Cerebellar cortex (tissue), 1 donor: ENCODE results near the gene FBXO31.

ENCODE experiments used
- DNase-seq: peaks from one replicate; pipeline ENCODE4 v3.0.0-alpha.2; 2015; ENCODE audit warnings: low spot score

The FBXO31 gene

DNA sequence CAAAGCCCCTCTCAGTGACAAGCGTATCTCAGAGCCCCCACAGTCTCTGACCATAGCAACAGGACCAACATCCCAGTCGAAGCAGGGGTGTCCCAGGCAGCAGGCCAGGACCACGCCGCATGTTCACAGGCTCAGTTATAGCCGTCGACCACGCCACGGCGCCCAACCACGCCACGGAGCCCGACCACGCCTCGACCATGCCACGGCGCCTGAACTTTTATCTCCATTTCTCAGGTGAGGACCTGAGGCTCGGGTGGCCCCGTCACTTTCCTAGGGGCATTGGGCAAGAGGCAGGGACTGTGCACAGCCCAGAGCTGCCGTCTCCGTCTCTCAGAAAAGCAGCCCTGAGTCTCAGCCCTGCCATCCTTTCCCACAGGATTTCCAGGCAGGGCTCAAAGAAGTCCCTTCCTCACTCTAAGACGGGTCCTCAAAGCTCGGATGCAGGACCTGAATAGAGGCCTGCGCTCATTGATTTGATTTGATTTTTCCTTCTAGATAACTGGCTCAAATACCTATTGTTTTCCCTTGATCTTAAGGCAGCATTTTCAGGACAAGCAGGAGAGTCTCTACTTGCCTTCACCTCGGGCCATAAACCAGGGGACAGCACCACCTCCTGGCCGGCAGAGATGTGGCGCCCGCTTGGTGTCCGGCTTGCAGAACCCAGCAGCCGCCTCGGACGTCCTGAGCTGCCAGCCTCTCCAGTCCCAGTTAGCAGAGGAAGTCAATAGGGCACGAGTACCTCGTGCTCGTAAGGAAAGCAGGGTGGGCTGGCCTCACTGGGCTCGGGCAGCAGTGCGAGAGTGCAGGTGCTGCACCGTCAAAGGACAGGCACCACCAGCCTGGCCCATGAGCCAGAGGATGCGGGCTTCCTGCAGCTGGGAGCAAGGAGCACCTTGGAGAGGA lies 105.1 kb downstream of the FBXO31 start:
- peak; percentile 88 for DNase-seq
